Endothelial cell of umbilical vein (primary cell): ENCODE data around the gene MISP. TPM values are rescaled to one million over a fixed set of nuclear protein-coding genes. Genes with fewer than 3 reads are reported as not detected.
A peak's percentile ranks its signal among the peaks of the same experiment; 100 is the strongest.

Experiments used
- BruUV-seq: library from RNA; stranded (reverse); fragments of 400-500 nt; replicated peaks from 2 replicates; lab custom pipeline; 2021; lab: Mats Ljungman, UMichigan
- CTCF ChIA-PET: fragments of 300-600, 350-600 bp; sonication (Branson Sonifier 250); formaldehyde crosslinking; loops from one replicate; lab custom pipeline; 2021; ENCODE audit warnings: antibody characterized with exemption, inconsistent platforms; lab: Charles Lee
- POLR2A ChIA-PET: fragments of 300-600, 350-600 bp; sonication (Branson Sonifier 250); formaldehyde crosslinking; loops from one replicate; lab custom pipeline; 2021; ENCODE audit warnings: antibody characterized with exemption, inconsistent platforms; lab: Charles Lee
- DNase-seq: peaks from one replicate; pipeline ENCODE4 v3.0.0-alpha.2; 2011; ENCODE audit warnings: low read depth, low spot score
- FAIRE-seq: peaks from 2 replicates; lab custom pipeline; 2011; peaks lifted over from hg19 to GRCh38; lab: Jason Lieb, UNC
- H2AFZ ChIP-seq: 2 replicates; pipeline ENCODE4 v1.6.0; 2012; ENCODE audit warnings: low read depth, low read length, control low read depth, inconsistent platforms
- H3K27ac ChIP-seq: 2 replicates; pipeline ENCODE4 v1.5.1; 2011; ENCODE audit warnings: low read depth, mild to moderate bottlenecking, control low read depth, low read length, moderate library complexity; ENCODE audit not compliant: insufficient read depth
- H3K27me3 ChIP-seq, 2 experiments: 2 replicates each; pipeline versions ENCODE4 v1.6.0 to v1.6.1; 2011; ENCODE audit warnings: low read length in 2 of 2, mixed read lengths in 1 of 2; ENCODE audit not compliant: control insufficient read depth in 2 of 2, insufficient read depth in 2 of 2
- H3K36me3 ChIP-seq, 2 experiments: 2 replicates in 1 of 2; 3 replicates in 1 of 2; pipeline ENCODE4 v1.5.1; 2011; ENCODE audit warnings: low read length in 2 of 2, mild to moderate bottlenecking in 1 of 2, moderate library complexity in 1 of 2; ENCODE audit not compliant: control insufficient read depth in 2 of 2, insufficient read depth in 2 of 2; ENCODE audit errors: extremely low read depth in 1 of 2
- H3K4me1 ChIP-seq: 3 replicates; pipeline ENCODE4 v1.5.1; 2011; ENCODE audit warnings: mild to moderate bottlenecking, low read length; ENCODE audit not compliant: control insufficient read depth, insufficient read depth; ENCODE audit errors: extremely low read depth
- H3K4me2 ChIP-seq: 2 replicates; pipeline ENCODE4 v1.6.1; 2011; ENCODE audit warnings: low read length, control low read depth, mixed read lengths; ENCODE audit not compliant: insufficient read depth
- H3K4me3 ChIP-seq, 3 experiments: fragments of 200-600 bp in 1 of 3; sonication (generic), shearing (Covaris generic) in 1 of 3; replicated peaks in 1 of 3; 2 replicates each; pipeline ENCODE4 v1.5.1; 2011 to 2016; ENCODE audit warnings: control low read depth in 3 of 3, low read length in 3 of 3, mild to moderate bottlenecking in 2 of 3, inconsistent platforms in 1 of 3, low read depth in 1 of 3, moderate library complexity in 1 of 3; ENCODE audit not compliant: insufficient read depth in 1 of 3
- H3K79me2 ChIP-seq: 2 replicates; pipeline ENCODE4 v1.6.0; 2012; ENCODE audit warnings: low read length, inconsistent platforms; ENCODE audit not compliant: control insufficient read depth, insufficient read depth
- H3K9ac ChIP-seq: replicated peaks from 2 replicates; pipeline ENCODE3; 2011; ENCODE audit warnings: low read length, control low read depth; ENCODE audit not compliant: insufficient read depth; ENCODE audit errors: extremely low read depth
- H3K9me1 ChIP-seq: replicated peaks from 3 replicates; pipeline ENCODE4 v1.6.0; 2011; ENCODE audit warnings: mild to moderate bottlenecking, low read length; ENCODE audit not compliant: control insufficient read depth, insufficient read depth; ENCODE audit errors: extremely low read depth
- H3K9me3 ChIP-seq: replicated peaks from 2 replicates; pipeline ENCODE4 v1.5.1; 2012; ENCODE audit warnings: low read length, inconsistent platforms; ENCODE audit not compliant: control insufficient read depth, insufficient read depth
- H4K20me1 ChIP-seq: replicated peaks from 2 replicates; pipeline ENCODE3; 2011; ENCODE audit warnings: mild to moderate bottlenecking, low read length; ENCODE audit not compliant: control insufficient read depth, insufficient read depth; ENCODE audit errors: extremely low read depth
- FOS ChIP-seq: IDR thresholded peaks from 2 replicates; pipeline ENCODE4 v1.6.1; 2011; ENCODE audit warnings: mild to moderate bottlenecking, low read length, moderate library complexity, borderline replicate concordance; ENCODE audit not compliant: insufficient read depth
- GATA2 ChIP-seq: IDR thresholded peaks from 2 replicates; pipeline ENCODE4 v1.7.0; 2011; ENCODE audit warnings: low read depth, mild to moderate bottlenecking, moderate library complexity, mixed read lengths, low read length; ENCODE audit not compliant: insufficient read length, insufficient read depth
- JUN ChIP-seq: IDR thresholded peaks from 2 replicates; pipeline ENCODE4 v1.6.1; 2011; ENCODE audit warnings: borderline replicate concordance, low read depth; ENCODE audit not compliant: insufficient read length, insufficient read depth
- MAX ChIP-seq: IDR thresholded peaks from 2 replicates; pipeline ENCODE4 v1.6.1; 2011; ENCODE audit not compliant: insufficient read depth, insufficient read length
- MYC ChIP-seq: IDR thresholded peaks from one replicate; pipeline ENCODE4 v1.6.1; 2011; ENCODE audit warnings: mild to moderate bottlenecking, low read depth, low read length
- POLR2A ChIP-seq: IDR thresholded peaks from 2 replicates; pipeline ENCODE4 v1.6.1; 2012; ENCODE audit warnings: low read depth, mild to moderate bottlenecking, control low read depth, low read length
- POLR2AphosphoS5 ChIP-seq: IDR thresholded peaks from 2 replicates; pipeline ENCODE4 v1.6.1; 2012; ENCODE audit warnings: low read depth, mild to moderate bottlenecking, control low read depth, low read length, moderate library complexity; ENCODE audit not compliant: insufficient read depth
- dilution Hi-C: fragments of 300-500 bp; cut with MboI; formaldehyde crosslinking; loops from one replicate; pipeline ENCODE4 v1.15.0; 2019; ENCODE audit warnings: low sequenced_read_pairs; ENCODE audit not compliant: extremely low pct_ligation_motif_present
- intact Hi-C: fragments of 100-400 bp; cut with micrococcal nuclease; formaldehyde crosslinking; loops from one replicate; pipeline ENCODE4 v1.10.0; 2022
- polyA plus RNA-seq, 4 experiments: library from polyadenylated mRNA; depleted of rRNA in 3 of 4; stranded (reverse) in 3 of 4; unstranded in 1 of 4; fragments of >200 nt; gene quantifications; 2 replicates each; pipeline versions ENCODE4 v1.2.1 to v1.2.3, GENCODE V29; 2011 to 2012; ENCODE audit warnings: missing spikeins in 1 of 4
- total RNA-seq: library from RNA; stranded (reverse); gene quantifications from 2 replicates; pipeline ENCODE4 v1.2.3, GENCODE V29; 2021
- TF ChIP-seq, protein P1 (sequence below), 2 donors: IDR thresholded peaks; 1 replicate in 1 of 2; 2 replicates in 1 of 2; pipeline ENCODE4 v1.5.1; 2011; ENCODE audit warnings: low read length in 2 of 2, mild to moderate bottlenecking in 2 of 2, moderate library complexity in 2 of 2, control low read depth in 1 of 2, inconsistent platforms in 1 of 2, low read depth in 1 of 2; ENCODE audit not compliant: insufficient read depth in 1 of 2; ENCODE audit errors: extremely low read depth in 1 of 2

MISP gene
- total and polyA plus RNA-seq, 2 donors (not counting 3 experiments of a cell fraction or from before 2014, with no cell fraction given), result not detected

GRCh38 chr19:804419-805165, 53.7 kb downstream of the MISP start:
- ChIA-PET POLR2A (no interaction called here), CTCF (interaction anchor here (1.0 to 5.5 kb wide), 2 partner anchors 34 to 59 kb away, joined by 4 to 32 read pairs; no protein-coding TSS in a partner anchor)
- H3K9me3 ChIP-seq, result no peaks in the 10 kb centered on the region
- no peak overlapping the region for H3K9ac ChIP-seq
- BruUV-seq, result TSS peak; percentile 10
- dilution Hi-C loops, result no loop called here
- no peak for DNase-seq
- H3K4me3 ChIP-seq, result no peak overlapping the region
- H3K36me3 ChIP-seq, result peaks cover 53 to 71% of the 10 kb centered on the region in 2 experiments
- H3K4me1 ChIP-seq, result peaks cover 30% of the 10 kb centered on the region
- FAIRE-seq, result no peak
- no peak overlapping the region for H3K27ac ChIP-seq
- H3K9me1 ChIP-seq, result no peaks in the 10 kb centered on the region
- no peak overlapping the region for H3K4me2 ChIP-seq
- no peaks in the 10 kb centered on the region for H3K27me3 ChIP-seq
- TF ChIP-seq JUN, result no peak
- no peak for TF ChIP-seq POLR2AphosphoS5
- TF ChIP-seq GATA2, result no peak
- TF ChIP-seq MYC, result no peak
- TF ChIP-seq, protein P1, sequence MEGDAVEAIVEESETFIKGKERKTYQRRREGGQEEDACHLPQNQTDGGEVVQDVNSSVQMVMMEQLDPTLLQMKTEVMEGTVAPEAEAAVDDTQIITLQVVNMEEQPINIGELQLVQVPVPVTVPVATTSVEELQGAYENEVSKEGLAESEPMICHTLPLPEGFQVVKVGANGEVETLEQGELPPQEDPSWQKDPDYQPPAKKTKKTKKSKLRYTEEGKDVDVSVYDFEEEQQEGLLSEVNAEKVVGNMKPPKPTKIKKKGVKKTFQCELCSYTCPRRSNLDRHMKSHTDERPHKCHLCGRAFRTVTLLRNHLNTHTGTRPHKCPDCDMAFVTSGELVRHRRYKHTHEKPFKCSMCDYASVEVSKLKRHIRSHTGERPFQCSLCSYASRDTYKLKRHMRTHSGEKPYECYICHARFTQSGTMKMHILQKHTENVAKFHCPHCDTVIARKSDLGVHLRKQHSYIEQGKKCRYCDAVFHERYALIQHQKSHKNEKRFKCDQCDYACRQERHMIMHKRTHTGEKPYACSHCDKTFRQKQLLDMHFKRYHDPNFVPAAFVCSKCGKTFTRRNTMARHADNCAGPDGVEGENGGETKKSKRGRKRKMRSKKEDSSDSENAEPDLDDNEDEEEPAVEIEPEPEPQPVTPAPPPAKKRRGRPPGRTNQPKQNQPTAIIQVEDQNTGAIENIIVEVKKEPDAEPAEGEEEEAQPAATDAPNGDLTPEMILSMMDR (IDR thresholded peaks at IDR 0.05; ENCODE audit: extremely low read depth in 1 of 2, insufficient read depth in 1 of 2, low read depth in 1 of 2, low read length in 2 of 2), result no peak
- no peak for TF ChIP-seq POLR2A
- no peak for TF ChIP-seq MAX
- TF ChIP-seq FOS, result no peak
- H3K79me2 ChIP-seq, result peaks cover 93% of the 10 kb centered on the region
- intact Hi-C loops, result no loop called here
- H2AFZ ChIP-seq, result no peak overlapping the region
- no peaks in the 10 kb centered on the region for H4K20me1 ChIP-seq
